Left lung (tissue), 10 donors: ENCODE data around the gene ZNF862. TPM values are rescaled to one million over a fixed set of nuclear protein-coding genes. Genes with fewer than 3 reads are reported as not detected.

ENCODE experiments used
- ATAC-seq: fragments of 200-7000 bp; cut with Tn5 transposase; one replicate; pipeline ENCODE4 v1.9.1; 2020; ENCODE audit warnings: moderate library complexity
- DNase-seq, 4 donors: peaks; one replicate each; pipeline ENCODE4 v3.0.0-alpha.2; 2013 to 2020
- H3K27ac ChIP-seq, 2 donors: fragments of 200-600 bp; sonication (generic) in 1 of 2; one replicate each; pipeline versions ENCODE4 v1.5.0 to v1.8.0; 2020 to 2021
- H3K27me3 ChIP-seq, 2 donors: fragments of 200-600 bp; sonication (generic) in 1 of 2; one replicate each; pipeline versions ENCODE4 v1.5.0 to v1.8.0; 2020 to 2021
- H3K36me3 ChIP-seq, 2 donors: fragments of 200-600 bp; sonication (generic) in 1 of 2; one replicate each; pipeline versions ENCODE4 v1.5.0 to v1.8.0; 2020 to 2021
- H3K4me1 ChIP-seq, 2 donors: fragments of 200-600 bp; one replicate each; pipeline ENCODE4 v1.8.0; 2021
- H3K4me3 ChIP-seq, 2 donors: fragments of 200-600 bp; sonication (generic) in 1 of 2; one replicate each; pipeline versions ENCODE4 v1.5.0 to v1.8.0; 2020 to 2021; ENCODE audit warnings: mild to moderate bottlenecking in 1 of 2
- H3K9me3 ChIP-seq, 2 donors: fragments of 200-600 bp; sonication (generic) in 1 of 2; one replicate each; pipeline versions ENCODE4 v1.5.0 to v1.8.0; 2020 to 2021
- intact Hi-C, 2 donors: fragments of 100-400 bp; cut with DNase I; formaldehyde crosslinking; loops; one replicate each; pipeline versions ENCODE4 v1.11.2 to v1.14.2; 2022
- polyA plus RNA-seq, 6 donors: library from polyadenylated mRNA; unstranded; fragments of 120-200 nt; gene quantifications; one replicate each; pipeline ENCODE4 v1.2.1, GENCODE V29; 2013; ENCODE audit not compliant: insufficient read length in 6 of 6
- total RNA-seq, 2 donors: library from RNA; stranded (reverse); fragmentation: NEBNext Ultra II Directional; extraction: Animal tissue kit (Norgen Biotek cat#: 25700); gene quantifications; one replicate each; pipeline ENCODE4 v1.2.1, GENCODE V29; 2021
- TF ChIP-seq, protein P1 (sequence below), 2 donors: fragments of 200-600 bp; sonication (generic) in 1 of 2; IDR thresholded peaks; one replicate each; pipeline versions ENCODE4 v1.5.0 to v1.8.0; 2021; ENCODE audit warnings: antibody characterized with exemption in 2 of 2
- donor health status: DM: no; HTN: yes; CAD: no.
- donor health status: DM: no; HTN: no; CAD: no.

ZNF862 gene
- total and polyA plus RNA-seq, 8 donors = 9.8 to 27.8 (median 23.9) TPM

DNA sequence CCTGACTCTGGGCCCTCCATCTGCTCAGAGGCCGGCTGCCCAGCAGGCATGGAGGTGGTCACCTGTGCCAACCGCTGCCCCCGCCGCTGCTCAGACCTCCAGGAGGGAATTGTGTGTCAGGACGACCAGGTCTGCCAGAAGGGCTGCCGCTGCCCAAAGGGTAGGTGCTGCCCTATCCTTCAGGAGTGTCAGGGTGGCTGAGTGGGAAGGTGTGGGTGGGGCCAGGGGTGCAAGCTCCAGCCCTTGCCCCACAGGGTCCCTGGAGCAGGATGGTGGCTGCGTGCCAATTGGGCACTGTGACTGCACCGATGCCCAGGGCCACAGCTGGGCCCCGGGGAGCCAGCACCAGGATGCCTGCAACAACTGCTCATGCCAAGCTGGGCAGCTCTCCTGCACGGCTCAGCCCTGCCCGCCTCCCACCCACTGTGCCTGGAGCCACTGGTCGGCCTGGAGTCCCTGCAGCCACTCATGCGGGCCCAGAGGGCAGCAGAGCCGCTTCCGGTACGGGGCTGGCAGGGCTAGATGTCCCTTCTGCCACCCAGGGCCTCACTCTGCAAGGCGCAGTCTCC lies 17.5 kb upstream of the ZNF862 start:
- no peaks in the 10 kb centered on the region for H3K27me3 ChIP-seq

DNA sequence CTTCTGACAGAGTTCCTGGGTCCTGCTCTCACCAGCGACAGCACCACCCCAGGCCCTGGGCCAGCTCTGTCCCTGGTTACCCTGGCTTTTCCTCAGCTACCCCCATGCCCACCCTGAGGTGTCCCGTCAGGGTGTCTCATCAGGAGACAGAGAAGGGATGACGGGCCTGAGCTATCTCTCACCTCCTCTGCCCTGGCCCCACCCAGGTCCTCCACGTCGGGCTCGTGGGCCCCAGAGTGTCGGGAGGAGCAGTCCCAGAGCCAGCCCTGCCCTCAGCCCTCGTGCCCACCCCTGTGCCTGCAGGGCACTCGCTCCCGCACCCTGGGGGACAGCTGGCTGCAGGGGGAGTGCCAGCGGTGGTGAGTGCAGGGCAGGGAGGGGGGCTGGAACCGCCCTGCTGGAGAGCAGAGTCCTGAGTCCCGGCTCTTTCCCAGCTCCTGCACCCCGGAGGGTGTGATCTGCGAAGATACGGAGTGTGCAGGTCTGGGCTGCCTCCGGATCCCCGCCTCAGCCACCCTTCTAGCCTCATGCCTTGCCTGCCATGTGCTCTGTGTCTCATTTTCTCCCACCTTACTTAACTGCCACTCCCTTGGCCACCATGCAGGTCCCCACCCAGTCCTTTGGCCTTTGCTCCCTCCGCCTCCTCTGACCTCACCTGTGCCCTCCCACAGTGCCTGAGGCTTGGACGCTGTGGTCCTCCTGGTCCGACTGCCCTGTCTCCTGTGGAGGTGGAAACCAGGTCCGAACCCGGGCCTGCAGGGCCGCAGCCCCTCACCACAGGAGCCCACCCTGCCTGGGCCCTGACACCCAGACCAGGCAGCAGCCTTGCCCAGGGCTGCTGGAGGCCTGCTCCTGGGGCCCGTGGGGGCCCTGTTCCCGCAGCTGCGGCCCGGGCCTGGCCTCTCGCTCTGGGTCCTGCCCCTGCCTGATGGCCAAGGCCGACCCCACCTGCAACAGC lies 16.7 kb upstream of the ZNF862 start:
- no peak overlapping the region for H3K27ac ChIP-seq
- no peaks in the 10 kb centered on the region for H3K9me3 ChIP-seq
- H3K27me3 ChIP-seq = no peaks in the 10 kb centered on the region
- H3K36me3 ChIP-seq = no peaks in the 10 kb centered on the region
- TF ChIP-seq, protein P1, sequence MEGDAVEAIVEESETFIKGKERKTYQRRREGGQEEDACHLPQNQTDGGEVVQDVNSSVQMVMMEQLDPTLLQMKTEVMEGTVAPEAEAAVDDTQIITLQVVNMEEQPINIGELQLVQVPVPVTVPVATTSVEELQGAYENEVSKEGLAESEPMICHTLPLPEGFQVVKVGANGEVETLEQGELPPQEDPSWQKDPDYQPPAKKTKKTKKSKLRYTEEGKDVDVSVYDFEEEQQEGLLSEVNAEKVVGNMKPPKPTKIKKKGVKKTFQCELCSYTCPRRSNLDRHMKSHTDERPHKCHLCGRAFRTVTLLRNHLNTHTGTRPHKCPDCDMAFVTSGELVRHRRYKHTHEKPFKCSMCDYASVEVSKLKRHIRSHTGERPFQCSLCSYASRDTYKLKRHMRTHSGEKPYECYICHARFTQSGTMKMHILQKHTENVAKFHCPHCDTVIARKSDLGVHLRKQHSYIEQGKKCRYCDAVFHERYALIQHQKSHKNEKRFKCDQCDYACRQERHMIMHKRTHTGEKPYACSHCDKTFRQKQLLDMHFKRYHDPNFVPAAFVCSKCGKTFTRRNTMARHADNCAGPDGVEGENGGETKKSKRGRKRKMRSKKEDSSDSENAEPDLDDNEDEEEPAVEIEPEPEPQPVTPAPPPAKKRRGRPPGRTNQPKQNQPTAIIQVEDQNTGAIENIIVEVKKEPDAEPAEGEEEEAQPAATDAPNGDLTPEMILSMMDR (IDR thresholded peaks at IDR 0.05) = no peak
- no peaks in the 10 kb centered on the region for H3K4me1 ChIP-seq
- no peak overlapping the region for H3K4me3 ChIP-seq
- ATAC-seq (no peak), DNase-seq (peak in 1 of 4 donors; percentile 76)
- intact Hi-C loops = no loop called here

More for the DNA sequence above, 17.5 kb upstream of the ZNF862 start:
- Histone ChIP-seq H3K9me3 (no peaks in the 10 kb centered on the region), H3K27ac (no peak overlapping the region), H3K4me1 (no peaks in the 10 kb centered on the region), H3K36me3 (no peaks in the 10 kb centered on the region), H3K4me3 (no peak overlapping the region)
- DNase-seq = peak in 1 of 4 donors; percentile 78
- TF ChIP-seq, protein P1 (IDR thresholded peaks at IDR 0.05) = no peak
- intact Hi-C loops = no loop called here
- ATAC-seq = no peak

DNA sequence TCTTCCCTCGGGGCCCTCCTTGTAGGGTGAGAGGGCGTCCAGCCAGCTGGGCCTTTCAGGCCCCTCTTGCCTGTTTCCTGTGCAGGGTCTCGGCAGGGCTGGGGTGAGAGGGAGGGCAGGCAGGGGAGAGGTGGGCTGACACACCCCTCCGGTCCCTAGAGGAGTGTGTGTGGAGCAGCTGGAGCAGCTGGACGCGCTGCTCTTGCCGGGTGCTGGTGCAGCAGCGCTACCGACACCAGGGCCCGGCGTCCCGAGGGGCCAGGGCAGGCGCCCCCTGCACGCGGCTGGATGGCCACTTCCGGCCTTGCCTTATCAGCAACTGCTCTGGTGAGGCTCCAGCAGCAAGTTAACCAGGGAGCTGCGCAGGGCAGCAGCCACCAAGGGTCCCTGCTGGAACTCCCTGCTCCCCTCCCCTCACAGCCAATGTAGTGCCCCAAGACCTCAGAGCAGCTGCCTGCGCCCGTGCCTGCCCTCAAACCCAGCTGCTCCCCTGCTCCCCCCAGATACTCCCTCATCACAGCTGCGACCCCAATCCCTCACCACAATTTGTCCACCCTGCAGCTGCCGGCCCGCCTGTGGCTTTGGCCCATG lies 15.7 kb upstream of the ZNF862 start:
- Histone ChIP-seq H3K36me3 (no peaks in the 10 kb centered on the region), H3K27me3 (no peaks in the 10 kb centered on the region), H3K27ac (no peak overlapping the region), H3K9me3 (no peaks in the 10 kb centered on the region), H3K4me3 (no peak overlapping the region), H3K4me1 (no peaks in the 10 kb centered on the region)
- TF ChIP-seq, protein P1 (IDR thresholded peaks at IDR 0.05) = no peak
- DNase-seq = peak in 2 of 4 donors; percentile 28 to 59
- intact Hi-C loops = no loop called here
- ATAC-seq = no peak

DNA sequence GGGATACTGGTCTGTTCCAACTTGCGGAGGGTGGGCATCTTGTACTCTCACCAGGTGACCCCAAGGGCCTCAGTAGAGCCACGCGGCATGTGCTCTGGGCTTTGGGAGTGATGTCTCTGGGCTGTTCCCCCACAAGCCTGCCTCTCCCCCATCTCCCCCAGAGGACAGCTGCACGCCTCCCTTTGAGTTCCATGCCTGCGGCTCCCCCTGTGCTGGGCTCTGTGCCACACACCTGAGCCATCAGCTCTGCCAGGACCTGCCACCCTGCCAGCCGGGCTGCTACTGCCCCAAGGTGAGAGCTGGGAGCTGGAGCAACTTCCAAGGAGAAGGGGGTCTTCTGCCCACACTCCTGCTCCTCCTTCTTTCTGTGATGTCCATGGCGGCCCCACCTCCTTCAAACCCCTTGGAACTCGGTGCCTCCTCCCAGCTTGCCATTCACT lies 15.0 kb upstream of the ZNF862 start:
- Histone ChIP-seq H3K4me1 (no peaks in the 10 kb centered on the region), H3K27ac (no peak overlapping the region), H3K27me3 (no peaks in the 10 kb centered on the region), H3K9me3 (no peaks in the 10 kb centered on the region), H3K4me3 (no peak overlapping the region), H3K36me3 (no peaks in the 10 kb centered on the region)
- ATAC-seq = no peak
- DNase-seq = no peak
- TF ChIP-seq, protein P1 (IDR thresholded peaks at IDR 0.05) = no peak
- intact Hi-C loops = no loop called here
